COLO668 (cell line): ENCODE measurements around the gene RAB40B.
A peak's percentile ranks its signal among the peaks of the same experiment; 100 is the strongest.

ENCODE experiments used
- DNase-seq: peaks from one replicate; lab custom pipeline; 2025; ENCODE audit not compliant: unreplicated experiment; lab: John Stamatoyannopoulos, UW

The RAB40B gene

DNA sequence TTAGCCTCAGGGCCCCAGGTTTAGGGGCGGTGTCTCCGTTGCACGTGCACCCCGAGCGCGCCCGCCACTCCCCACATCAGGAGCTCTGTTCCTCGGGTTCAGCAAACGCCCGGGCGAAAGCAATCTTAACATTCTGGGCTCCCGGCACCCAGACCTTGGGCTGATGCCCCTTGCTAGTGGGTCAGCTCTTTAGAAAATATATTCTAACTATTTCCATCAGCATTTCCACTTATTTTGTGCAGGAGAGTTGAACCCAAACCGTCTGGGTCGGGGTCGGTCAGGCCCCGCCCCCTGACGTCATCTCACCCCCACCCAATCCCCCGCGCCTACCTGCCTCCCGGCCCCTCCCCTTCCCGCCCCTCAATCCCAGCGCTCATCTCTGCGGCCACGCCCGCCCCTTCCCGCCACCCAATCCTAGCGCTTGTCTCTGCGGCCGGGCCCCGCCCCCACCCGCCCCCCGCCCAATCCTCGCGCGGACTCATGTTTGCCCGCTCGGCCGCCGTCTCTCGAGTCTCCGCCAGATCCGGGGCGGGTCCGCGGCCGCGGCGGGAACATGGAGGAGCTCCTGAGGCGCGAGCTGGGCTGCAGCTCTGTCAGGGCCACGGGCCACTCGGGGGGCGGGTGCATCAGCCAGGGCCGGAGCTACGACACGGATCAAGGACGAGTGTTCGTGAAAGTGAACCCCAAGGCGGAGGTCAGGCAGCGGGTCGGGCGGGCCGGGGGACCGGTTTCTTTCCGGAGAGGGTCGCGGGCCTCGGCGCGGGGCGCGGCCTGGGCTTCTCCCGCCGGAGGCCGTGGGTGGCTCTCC is 17.9 kb upstream of the RAB40B start, which contains the start of gene FN3KRP:
Gene FN3KRP (plus strand): TSS at position 504 of the 808 bp plus-strand sequence. CDS start 50 bp downstream, at position 554.
- DNase-seq: peak; percentile 94

DNA sequence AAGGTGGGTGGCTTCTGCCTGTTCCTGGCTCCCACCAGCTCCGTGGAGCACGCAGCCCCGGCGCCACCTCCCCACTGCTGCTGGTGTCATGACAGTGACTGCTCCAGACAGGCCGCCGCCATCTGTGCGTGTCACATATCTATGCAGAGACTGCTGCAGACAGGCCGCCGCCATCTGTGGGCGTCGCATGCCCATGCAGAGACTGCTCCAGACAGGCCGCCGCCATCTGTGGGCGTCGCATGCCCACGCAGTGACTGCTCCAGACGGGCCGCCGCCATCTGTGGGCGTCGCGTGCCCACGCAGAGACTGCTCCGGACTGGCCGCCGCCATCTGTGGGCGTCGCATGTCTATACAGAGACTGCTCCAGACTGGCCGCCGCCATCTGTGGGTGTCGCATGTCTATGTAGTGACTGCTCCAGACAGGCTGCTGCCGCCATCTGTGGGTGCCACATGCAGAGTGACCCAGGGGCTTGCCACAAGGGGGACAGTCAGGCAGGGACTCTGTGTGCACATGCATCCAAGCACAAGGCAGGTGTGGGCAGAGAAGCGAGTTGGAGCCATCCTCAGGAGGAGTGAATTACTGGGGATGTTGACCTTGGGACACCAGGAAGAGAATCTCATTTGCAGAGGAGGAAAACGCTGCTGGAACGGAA is 14.7 kb upstream of the RAB40B start:
- no peak for DNase-seq

DNA sequence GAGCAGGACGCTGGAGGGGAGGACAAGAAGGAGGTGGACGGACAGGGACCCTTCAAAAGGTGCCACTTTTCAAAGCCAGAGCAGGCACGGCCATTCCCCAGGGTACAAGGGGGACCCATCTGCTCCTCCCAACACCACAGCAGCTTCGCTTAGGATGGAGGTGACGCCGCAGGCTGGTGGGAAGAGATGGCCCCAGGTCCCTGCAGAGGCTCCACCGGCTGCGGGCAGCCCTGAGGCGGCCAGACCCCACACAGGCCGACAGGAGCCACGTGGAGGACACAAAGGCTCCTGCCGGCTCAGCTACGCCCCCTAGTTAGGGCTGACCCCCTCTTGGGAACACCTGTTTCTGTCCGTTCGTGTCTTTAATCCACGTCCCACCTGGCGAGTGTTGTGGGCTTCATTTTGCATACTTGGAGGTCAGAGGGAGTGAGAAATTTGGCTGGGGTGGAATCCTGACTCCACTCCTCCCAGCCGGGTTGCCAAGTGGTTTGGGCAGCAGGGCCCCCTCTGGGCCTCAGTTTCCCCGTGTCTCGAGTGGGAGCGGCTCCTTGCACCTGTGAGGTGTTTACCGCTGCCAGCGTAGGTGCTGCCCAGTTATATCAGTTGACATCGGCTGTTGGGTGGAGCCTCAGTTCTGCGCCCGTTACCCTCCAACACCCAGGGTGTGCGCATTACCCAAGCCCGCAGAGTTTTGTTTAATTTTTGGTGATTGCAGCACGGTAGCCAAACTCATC is 12.2 kb upstream of the RAB40B start:
- DNase-seq: no peak

DNA sequence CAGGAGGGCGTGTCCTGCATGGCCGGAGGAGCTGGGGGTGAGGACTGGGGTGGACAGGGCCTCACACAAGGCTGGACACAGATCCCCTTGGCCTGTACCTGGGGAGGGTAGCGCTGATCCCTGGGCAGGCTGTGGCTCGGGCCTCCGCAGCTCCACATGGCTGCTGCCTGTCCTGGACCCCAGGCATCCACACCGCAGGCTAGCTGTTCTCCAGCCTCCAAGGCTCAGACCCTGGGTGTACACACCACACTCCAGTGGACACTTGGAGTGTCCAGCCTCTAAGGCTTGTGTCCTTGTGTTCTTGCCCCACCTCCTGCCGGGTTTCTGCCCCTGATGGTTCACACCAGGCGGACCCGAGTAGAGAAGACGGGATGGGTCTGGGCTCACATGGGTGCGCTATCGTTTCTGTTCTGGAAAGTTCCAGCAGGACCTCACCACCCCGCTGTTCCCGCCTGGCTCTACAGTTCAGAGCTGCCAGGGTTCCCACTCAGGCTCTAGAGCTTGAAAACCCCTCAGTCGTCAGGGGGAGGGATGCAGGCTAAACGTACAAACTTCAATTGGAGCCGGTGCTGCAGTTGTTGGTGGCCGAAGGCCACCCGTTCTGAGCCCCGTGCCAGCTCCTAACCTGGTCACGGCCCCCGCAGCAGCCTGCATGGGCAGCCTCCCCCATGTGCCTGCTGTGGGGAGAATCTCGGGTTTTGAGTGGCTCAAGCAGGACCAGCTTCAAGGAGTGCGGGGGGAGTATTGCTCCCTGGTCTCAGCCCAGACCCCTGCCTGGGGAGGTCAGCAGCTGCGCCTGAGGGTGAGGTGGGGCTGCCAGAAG is 11.4 kb upstream of the RAB40B start:
- no peak for DNase-seq

DNA sequence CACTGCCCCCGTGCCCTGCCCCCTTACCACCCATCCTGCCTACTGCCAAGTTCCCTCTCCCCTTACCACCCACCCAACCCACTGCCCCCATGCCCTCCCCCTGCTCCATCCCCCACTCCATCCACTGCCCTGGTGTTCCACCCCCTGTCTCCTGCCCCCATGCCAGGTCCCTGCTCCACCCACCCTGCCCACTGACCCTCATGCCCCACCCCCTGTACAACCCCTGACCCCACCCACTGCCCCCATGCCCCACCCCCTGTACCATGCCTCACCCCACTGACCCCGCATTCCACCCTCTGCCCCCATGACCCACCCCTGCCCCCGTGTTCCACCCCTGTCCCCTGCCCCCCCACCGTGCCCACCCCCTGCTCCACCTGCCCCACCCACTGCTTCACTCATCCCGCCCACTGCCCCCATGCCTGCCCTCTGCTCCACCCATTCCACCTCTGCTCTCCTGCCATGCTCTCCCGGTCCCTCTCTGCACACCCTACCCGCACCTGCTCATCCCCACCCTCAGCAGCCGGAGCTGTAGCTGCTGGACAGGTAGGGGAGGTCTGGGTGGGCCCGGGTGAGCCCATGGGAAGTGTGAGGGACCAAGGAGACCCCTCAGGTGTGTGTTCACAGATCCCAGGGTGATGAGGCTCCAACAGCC is 10.7 kb upstream of the RAB40B start:
- no peak for DNase-seq

DNA sequence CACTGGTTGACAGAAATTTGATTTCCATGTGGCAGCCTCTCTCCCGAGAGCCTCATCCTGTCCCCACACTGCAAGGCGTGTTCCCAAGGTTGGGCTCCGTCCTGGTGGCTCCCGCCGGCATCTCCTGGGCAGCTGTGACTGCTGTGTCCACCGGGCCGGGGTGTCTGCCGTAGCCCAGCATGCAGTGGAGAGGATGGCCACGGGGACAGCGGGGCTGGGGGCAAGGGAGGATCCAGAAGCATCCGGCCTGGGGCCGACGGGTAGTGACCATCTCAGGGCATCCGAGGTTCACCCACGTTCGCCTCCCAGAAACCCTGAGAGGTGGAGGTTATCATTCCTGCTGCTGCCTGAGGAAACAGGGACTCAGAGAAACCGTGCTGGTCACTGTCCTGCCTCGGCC is 7.3 kb upstream of the RAB40B start:
- no peak for DNase-seq

DNA sequence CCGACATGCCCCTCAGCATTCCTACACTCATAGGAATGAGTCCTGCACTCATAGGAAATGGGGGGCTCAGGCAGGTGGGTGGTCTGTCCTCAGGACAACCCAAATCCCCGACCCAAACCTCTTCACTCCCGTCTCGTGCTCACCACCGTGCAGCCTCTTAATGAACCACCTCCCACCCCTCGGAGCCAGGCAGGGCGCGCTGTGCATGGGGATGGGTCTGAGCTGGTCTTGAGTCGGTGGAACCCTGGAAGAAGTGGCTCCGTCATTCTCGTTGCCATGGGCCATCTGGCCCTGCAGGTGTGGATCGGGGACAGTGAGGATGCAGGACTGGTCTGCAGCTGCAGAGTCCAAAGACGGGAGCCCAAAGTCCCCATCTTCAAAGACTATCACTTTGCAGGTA is 6.4 kb upstream of the RAB40B start:
- no peak for DNase-seq

DNA sequence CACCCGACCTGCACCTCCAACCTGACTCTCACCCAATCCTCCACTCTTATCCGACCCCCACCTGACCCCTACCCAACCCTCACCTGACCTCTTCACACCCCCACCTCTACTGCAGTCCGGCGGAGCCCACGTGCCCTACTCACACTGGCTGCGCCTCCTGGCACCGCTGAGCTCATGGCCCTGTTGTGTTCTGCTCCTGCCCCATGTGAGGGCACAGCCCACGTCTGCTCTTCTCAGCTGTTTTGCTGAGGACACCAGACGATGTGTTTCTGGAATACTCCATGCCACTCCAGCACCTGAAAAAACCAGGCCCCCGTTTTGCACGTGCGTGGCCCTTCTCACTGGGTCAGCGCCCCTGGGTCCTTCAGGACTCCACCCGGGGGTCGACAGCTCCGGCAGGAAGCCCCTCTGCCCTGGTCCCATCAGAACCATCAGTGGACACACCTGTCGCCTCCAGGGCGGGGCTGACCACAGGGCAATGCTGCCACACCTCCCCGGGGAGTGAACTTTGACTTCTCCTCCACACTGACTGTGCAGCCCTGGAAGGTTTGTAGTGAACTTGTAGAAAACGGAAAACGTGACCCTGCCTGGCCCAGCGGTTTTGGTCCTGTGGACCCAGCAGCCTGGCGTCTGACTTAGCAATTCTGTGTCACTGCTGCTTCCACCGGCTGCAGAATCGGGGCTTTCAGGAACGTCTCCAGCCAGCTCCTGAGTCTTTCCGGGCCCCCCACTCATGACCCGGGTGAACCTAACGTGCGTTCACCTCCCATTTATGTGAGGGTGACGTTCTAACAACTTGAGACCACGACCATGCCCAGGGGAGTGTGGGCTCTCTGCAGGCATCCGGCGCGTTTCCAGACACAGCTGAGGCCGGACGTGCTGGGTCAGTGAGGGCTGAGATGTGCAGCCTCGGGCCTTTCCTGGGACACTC is 5.7 kb upstream of the RAB40B start:
- peak; percentile 10 for DNase-seq

DNA sequence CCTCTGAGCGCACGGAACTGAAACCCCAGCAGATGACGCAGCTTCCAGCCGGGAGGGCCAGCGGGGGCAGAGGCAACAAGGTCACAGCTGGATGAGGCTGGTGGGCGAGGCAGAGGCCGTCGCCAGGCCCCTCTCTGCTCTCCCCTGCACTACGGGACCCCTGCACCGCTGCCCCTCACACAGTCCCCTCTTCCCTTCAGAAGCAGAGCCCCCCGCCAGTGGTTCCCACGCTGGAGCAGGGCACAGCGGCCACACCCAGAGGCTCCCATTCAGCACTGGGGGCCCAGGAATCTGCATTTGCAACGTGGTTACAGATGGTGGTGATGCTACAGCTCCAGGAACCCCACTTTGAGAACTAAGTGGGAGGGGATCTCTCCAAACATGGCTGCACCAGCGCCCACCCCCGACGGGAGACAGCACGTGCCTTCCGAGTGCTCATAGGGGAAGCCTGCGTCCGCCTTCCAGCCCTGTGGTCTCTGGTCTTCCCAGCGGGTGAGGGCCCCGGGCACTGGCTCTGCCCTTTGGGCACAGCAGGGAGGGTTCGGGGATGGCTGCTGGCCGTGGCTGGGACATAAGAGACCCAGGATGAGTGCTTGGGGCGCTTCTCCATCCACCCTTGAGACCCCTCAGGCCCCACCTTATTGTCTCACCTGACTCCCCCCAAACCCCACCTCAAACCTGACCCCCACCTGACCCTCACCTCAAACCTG is 4.7 kb upstream of the RAB40B start:
- no peak for DNase-seq

DNA sequence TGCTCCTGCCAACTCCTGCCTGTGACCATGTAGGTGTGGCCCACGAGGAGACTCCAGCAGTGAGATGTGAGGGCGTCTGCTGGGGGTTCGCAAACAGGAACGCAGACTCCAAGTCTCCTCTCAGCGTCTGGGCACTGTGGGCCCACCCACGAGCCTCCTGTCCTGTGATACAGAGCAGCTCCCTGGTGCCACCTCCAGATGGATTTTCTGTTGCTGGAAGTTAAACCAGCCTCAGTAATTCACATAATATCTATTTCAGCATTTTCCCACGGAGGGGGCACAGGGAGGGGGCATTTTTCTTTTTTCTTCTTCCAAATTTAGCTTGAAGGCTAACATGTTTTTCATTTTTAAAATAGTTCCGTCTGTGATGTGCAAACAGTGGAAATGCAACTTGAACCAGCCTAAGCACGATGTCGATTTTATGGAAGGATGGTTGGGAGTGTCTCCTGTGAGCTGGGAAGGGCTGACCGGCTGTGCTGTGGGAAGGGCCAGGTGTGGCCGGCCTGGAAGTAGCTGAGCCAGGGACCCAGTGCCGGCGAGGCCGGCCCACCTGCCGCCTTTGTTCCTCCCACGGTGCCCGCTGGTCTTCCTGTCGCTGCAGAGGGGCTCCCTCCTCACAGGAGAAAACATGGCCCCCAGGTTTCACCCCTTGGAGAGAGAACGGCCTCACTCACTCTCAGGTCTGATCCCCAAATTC is 3.9 kb upstream of the RAB40B start:
- peak; percentile 38 for DNase-seq

DNA sequence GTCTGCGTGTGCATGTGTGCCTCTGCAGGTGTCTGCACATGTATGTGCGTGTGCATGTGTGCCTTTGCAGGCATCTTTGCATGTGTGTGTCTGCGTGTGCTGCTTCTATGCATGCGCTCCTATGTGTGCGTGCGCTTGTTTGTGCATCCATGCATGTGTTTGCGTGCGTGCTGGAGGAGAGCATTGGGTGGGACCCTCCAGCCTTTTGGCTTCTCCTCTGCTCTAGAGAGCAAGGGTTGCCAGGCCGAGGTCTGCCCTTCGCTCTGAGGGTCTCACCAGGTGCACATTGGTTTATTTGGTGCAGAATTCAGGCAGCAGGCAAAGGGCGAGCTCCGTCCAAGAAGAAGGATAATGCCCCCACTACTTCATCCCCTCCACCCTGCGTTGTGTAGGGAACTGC is 1.1 kb upstream of the RAB40B start:
- no peak for DNase-seq

DNA sequence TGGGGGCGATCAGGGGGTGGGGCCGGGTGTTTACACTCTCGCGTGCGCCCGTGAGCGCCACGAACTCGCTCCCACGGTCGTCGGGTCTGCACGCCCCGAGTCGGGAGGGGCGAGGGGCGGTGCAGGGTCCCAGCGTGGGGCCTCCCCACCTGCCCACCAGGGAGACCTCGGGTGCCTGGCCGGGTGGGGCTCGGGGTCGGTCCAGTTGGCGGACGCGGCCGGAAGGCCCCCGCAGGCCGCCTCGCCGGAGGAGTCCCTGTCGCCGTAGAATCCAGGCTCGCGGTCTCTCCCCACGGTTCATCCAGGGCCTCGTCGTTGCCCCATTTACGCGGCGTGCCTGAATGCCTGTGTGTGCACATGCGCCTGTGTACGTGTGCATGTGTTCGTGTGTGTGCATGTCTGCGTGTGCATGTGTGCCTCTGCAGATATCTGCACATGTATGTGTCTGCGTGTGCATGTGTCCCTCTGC is 510 bp upstream of the RAB40B start:
- no peak for DNase-seq

DNA sequence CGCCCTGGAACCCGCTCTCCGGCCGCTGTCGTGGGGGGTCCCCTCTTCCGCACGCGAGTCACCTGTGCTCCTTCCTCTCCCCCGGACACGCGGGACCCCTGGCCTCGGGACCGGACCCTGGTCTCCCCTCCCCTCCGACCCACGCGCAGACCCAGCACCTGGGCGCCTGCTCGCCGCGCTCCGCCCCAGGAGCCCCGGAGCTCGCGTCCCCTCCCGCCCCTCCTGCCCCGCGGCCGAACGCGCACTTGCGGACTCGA is 762 bp downstream of the RAB40B start:
- DNase-seq: no peak

DNA sequence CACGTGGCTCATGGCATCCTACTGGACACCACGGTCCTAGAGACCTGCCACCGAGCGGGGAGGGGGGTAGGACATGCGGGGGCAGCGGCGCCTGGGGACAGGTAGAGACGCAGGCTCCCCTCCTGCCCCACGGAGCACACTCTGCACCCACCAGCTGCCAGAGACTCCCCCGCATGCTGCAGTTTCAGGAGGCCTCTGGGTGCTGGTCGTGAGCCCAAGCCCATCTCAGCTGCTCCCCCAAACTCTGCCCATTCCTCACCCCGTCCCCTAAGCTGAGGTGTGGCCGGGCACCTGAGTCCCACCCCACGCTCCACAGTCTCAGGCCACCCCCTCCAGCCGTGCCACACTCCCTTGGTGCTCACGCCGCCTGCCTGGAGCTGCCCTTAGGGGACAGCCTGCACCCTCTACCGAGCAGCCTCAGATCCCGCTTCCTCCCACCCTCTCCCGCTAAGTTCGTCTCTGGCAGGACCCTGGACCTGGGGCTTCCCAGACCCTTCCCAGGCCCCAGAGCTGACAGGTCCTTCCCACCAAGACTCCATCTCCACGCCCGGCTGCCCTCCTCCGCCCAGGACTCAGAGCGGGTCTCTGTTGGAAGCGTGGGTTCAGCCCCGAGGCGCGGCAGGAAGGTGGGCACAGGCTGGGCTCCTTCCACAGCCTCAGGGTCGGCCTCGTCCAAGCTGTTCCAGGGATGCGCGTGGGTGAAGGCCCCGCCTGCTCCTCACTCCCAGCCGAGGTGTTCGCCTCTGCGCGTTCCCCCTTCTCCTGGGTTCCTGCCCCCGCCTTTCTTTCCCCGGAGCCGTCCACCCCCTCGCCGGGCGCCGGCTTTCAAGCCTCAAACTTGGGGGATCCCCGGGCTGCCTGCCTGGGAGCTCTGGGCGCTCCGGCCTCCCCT is 1.3 kb downstream of the RAB40B start:
- DNase-seq: no peak

DNA sequence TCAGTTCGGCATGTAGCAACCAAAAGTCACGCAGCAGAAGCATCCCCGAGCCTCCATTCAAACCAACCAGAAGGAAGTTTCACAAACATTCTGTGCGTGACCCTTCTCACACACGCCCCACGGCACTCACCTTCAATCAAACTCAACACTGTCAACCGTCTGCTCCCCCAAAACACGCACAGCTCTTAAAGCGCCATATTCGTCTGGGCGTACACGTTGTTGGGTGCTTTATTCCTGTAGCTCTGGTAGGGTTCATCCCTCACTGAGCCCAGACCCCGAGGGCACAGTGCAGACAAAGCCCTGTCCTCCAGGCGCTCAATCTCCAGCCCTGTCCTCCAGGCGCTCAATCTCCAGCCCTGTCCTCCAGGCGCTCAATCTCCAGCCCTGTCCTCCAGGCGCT is 2.2 kb downstream of the RAB40B start:
- no peak for DNase-seq

DNA sequence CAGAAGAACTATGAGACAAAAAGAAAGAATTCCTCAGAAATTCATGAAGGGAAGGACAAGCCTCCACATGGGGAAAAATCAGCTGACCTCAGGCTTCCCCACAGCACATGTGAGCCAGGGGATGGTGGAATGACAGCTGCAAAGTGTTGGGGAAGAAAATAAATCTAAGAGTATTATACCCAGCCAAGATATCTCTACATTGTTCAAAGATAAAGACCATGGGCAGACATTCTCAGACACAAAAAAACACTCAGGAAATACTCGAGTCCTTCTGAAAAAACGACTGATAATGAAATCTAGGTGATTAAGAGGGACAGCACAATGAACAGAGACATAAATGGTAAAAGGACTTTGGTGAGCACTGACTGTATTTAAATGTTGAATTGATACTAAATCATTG is 3.9 kb downstream of the RAB40B start:
- DNase-seq: no peak

DNA sequence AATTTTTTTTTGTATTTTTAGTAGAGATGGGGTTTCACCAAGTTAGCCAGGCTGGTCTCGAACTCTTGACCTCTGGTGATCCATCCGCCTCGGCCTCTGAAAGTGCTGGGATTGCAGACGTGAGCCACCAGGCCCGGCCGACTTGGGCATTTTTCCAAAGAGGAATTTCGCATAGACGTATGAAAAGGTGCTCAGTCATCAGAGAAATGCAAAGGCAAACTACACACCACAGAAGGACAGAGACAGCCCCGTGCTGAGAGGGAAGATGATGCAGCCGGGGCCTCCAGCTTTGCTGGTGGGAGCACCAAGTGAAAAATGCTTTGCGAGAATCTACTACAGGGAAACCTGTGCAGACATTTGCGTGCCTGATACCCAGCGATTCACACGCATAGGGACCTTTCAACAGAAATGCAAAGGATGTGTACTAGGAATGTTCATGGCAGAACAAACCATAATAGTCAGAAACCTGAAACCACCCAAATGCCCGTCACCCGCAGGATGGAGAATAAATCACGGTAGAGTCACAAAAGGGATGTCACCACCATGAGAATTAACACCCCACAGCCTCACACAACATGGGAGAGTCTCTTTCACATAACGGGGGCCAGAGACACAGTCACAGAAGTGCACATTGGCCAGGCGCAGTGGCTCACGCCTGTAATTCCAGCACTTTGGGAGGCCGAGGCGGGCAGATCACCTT is 5.2 kb downstream of the RAB40B start:
- DNase-seq: no peak
